Ishikawa (cell line): Measurements from ENCODE around the gene HBEGF.

Experiments used
- EP300 ChIP-seq: IDR thresholded peaks from 2 replicates; pipeline ENCODE4 v1.6.1; 2012; ENCODE audit warnings: borderline replicate concordance
- TAF1 ChIP-seq: IDR thresholded peaks from 2 replicates; pipeline ENCODE4 v1.6.1; 2012; ENCODE audit warnings: low read depth, mild to moderate bottlenecking

GRCh38 chr5:140362875-140363630 is 16.6 kb upstream of the HBEGF start:
- TF ChIP-seq TAF1 (no peak), EP300 (no peak)
